A549 (cell line): ENCODE measurements around the gene NID1. TPM values are rescaled to one million over a fixed set of nuclear protein-coding genes. Genes with fewer than 3 reads are reported as not detected.

Experiments used
- ATAC-seq, 2 experiments: fragments of 200-7000 bp in 1 of 2; fragments of >200 bp in 1 of 2; cut with Nextera tagmentation in 1 of 2; cut with Tn5 transposase in 1 of 2; 3 replicates each; pipeline versions ENCODE4 v1.8.0 to v1.9.1; 2018 to 2020; ENCODE audit warnings: mild to moderate bottlenecking in 1 of 2, moderate library complexity in 1 of 2
- CTCF ChIA-PET: fragments of 300-600 bp; sonication (Branson Sonifier 250); formaldehyde crosslinking; extraction: SDS; loops from one replicate; lab custom pipeline; 2021; ENCODE audit warnings: antibody characterized with exemption, inconsistent platforms; lab: Yijun Ruan, JAX
- POLR2A ChIA-PET: fragments of 350-600 bp; formaldehyde crosslinking; extraction: SDS; loops from one replicate; lab custom pipeline; 2021; ENCODE audit warnings: antibody characterized with exemption, inconsistent platforms; lab: Yijun Ruan, JAX
- DNase-seq, 2 experiments: peaks; one replicate each; pipeline versions ENCODE4 v3.0.0 to v3.0.0-alpha.2; 2011 to 2016; ENCODE audit warnings: low read depth in 1 of 2, low spot score in 1 of 2
- FAIRE-seq: peaks from 2 replicates; lab custom pipeline; 2011; peaks lifted over from hg19 to GRCh38; lab: Jason Lieb, UNC
- H3K27ac ChIP-seq, 2 experiments: fragments of >200 bp; sonication (Bioruptor Twin); formaldehyde crosslinking; 3 replicates each; pipeline ENCODE4 v1.5.1; 2016 to 2017
- H3K4me1 ChIP-seq: fragments of >200 bp; sonication (Bioruptor Twin); formaldehyde crosslinking; 3 replicates; pipeline ENCODE4 v1.6.1; 2016
- H3K4me2 ChIP-seq: fragments of >200 bp; sonication (Bioruptor Twin); formaldehyde crosslinking; 3 replicates; pipeline ENCODE4 v1.6.1; 2016
- H3K4me3 ChIP-seq: fragments of >200 bp; sonication (Bioruptor Twin); formaldehyde crosslinking; 3 replicates; pipeline ENCODE4 v1.5.1; 2016
- H3K9me3 ChIP-seq: fragments of >200 bp; sonication (Bioruptor Twin); formaldehyde crosslinking; 3 replicates; pipeline ENCODE4 v1.6.1; 2016
- ATOH8 ChIP-seq: fragments of 250-450 bp; sonication (Bioruptor Pico); IDR thresholded peaks from 2 replicates; pipeline ENCODE4 v1.5.0; 2020; ENCODE audit warnings: low read depth, mild to moderate bottlenecking, moderate library complexity
- BHLHE40 ChIP-seq: IDR thresholded peaks from 2 replicates; pipeline ENCODE4 v1.6.1; 2012; ENCODE audit warnings: low read depth, low read length, inconsistent platforms
- CHD2 ChIP-seq: fragments of 150-350 bp; IDR thresholded peaks from 2 replicates; pipeline ENCODE4 v1.6.1; 2014; ENCODE audit warnings: low read length; ENCODE audit not compliant: partially characterized antibody
- CTCF ChIP-seq: fragments of >200 bp; sonication (Bioruptor Twin); formaldehyde crosslinking; IDR thresholded peaks from 3 replicates; pipeline ENCODE4 v1.5.1; 2016
- E2F6 ChIP-seq: IDR thresholded peaks from 2 replicates; pipeline ENCODE4 v1.6.1; 2012; ENCODE audit warnings: low read depth, borderline replicate concordance
- EHF ChIP-seq: fragments of 250-450 bp; sonication (Bioruptor Pico); IDR thresholded peaks from 2 replicates; pipeline ENCODE4 v1.5.0; 2020; ENCODE audit warnings: mild to moderate bottlenecking
- EP300 ChIP-seq, 2 experiments: fragments of >200 bp; sonication (Bioruptor Twin); formaldehyde crosslinking; IDR thresholded peaks; 2 replicates in 1 of 2; 3 replicates in 1 of 2; pipeline ENCODE4 v1.6.1; 2016 to 2017
- ESRRA ChIP-seq: fragments of 150-350 bp; IDR thresholded peaks from 2 replicates; pipeline ENCODE4 v1.6.1; 2014; ENCODE audit warnings: mild to moderate bottlenecking, low read length, borderline replicate concordance
- FOSB ChIP-seq: fragments of 250-450 bp; sonication (Bioruptor Pico); IDR thresholded peaks from 2 replicates; pipeline ENCODE4 v1.5.0; 2020; ENCODE audit warnings: mild to moderate bottlenecking, moderate library complexity
- FOSL2 ChIP-seq, 2 experiments: fragments of 450-650 bp in 1 of 2; fragments of >200 bp in 1 of 2; sonication (Bioruptor Twin) in 1 of 2; formaldehyde crosslinking; IDR thresholded peaks; 2 replicates each; pipeline versions ENCODE4 v1.5.0 to v1.6.1; 2016 to 2020; ENCODE audit warnings: mild to moderate bottlenecking in 1 of 2, moderate library complexity in 1 of 2
- HDAC2 ChIP-seq: fragments of 200-600 bp; sonication (generic); IDR thresholded peaks from 2 replicates; pipeline ENCODE4 v1.6.1; 2016
- HMGXB4 ChIP-seq: fragments of 250-450 bp; sonication (Bioruptor Pico); IDR thresholded peaks from 2 replicates; pipeline ENCODE4 v1.5.0; 2021; ENCODE audit warnings: mild to moderate bottlenecking, moderate library complexity, borderline replicate concordance
- HOXA7 ChIP-seq: fragments of 250-450 bp; sonication (Bioruptor Pico); IDR thresholded peaks from 2 replicates; pipeline ENCODE4 v1.5.0; 2020; ENCODE audit warnings: mild to moderate bottlenecking, moderate library complexity
- HOXB13 ChIP-seq: fragments of 250-450 bp; sonication (Bioruptor Pico); IDR thresholded peaks from 2 replicates; pipeline ENCODE4 v1.5.0; 2020; ENCODE audit warnings: low read depth, mild to moderate bottlenecking, moderate library complexity
- JUNB ChIP-seq: fragments of >200 bp; sonication (Bioruptor Twin); formaldehyde crosslinking; IDR thresholded peaks from 2 replicates; pipeline ENCODE4 v1.6.1; 2016
- MAFK ChIP-seq: fragments of 450-650 bp; IDR thresholded peaks from 2 replicates; pipeline ENCODE4 v1.6.1; 2014; ENCODE audit not compliant: partially characterized antibody
- MAX ChIP-seq: IDR thresholded peaks from 2 replicates; pipeline ENCODE4 v1.6.1; 2012
- NFE2L2 ChIP-seq: fragments of 150-350 bp; conservative IDR thresholded peaks from 2 replicates; pipeline ENCODE4 v1.6.1; 2014; ENCODE audit warnings: low read length
- NR3C1 ChIP-seq: fragments of >200 bp; sonication (Bioruptor Twin); formaldehyde crosslinking; IDR thresholded peaks from 3 replicates; pipeline ENCODE4 v1.6.1; 2017
- PBX3 ChIP-seq: IDR thresholded peaks from 2 replicates; pipeline ENCODE4 v1.6.1; 2012
- POLR2AphosphoS2 ChIP-seq: conservative IDR thresholded peaks from 2 replicates; pipeline ENCODE4 v1.6.1; 2012; ENCODE audit warnings: low read length, improper control_type of control experiment, inconsistent platforms
- RAD21 ChIP-seq, 2 experiments: fragments of >200 bp in 1 of 2; sonication (Bioruptor Twin) in 1 of 2; formaldehyde crosslinking in 1 of 2; IDR thresholded peaks in 1 of 2; conservative IDR thresholded peaks in 1 of 2; 2 replicates in 1 of 2; 3 replicates in 1 of 2; pipeline ENCODE4 v1.6.1; 2012 to 2018; ENCODE audit warnings: inconsistent platforms in 1 of 2
- SMC3 ChIP-seq: fragments of >200 bp; sonication (Bioruptor Twin); formaldehyde crosslinking; IDR thresholded peaks from 3 replicates; pipeline ENCODE4 v1.6.1; 2018; ENCODE audit warnings: inconsistent platforms
- ZFP36 ChIP-seq: fragments of 450-650 bp; IDR thresholded peaks from 2 replicates; pipeline ENCODE4 v1.6.1; 2014; ENCODE audit warnings: borderline replicate concordance; ENCODE audit not compliant: partially characterized antibody
- ZNF302 ChIP-seq: fragments of 250-450 bp; sonication (Bioruptor Pico); IDR thresholded peaks from 2 replicates; pipeline ENCODE4 v1.9.0; 2021; ENCODE audit warnings: inconsistent platforms, mild to moderate bottlenecking, moderate library complexity
- ZSCAN20 ChIP-seq: fragments of 250-450 bp; sonication (Bioruptor Pico); IDR thresholded peaks from 2 replicates; pipeline ENCODE4 v1.8.0; 2022; ENCODE audit warnings: mild to moderate bottlenecking, moderate library complexity
- WGBS: methylation state at CpG from one replicate; pipeline ENCODE4 v1.1.6; 2017; ENCODE audit errors: missing lambda C conversion rate; 5-methylcytosine and 5-hydroxymethylcytosine counted together
- polyA plus RNA-seq, 4 experiments: library from polyadenylated mRNA; depleted of rRNA in 3 of 4; stranded (reverse); fragments of >200 nt; fragmentation: RNase III in 1 of 4; extraction: RNeasy Plus Mini Kit Qiagen cat#74134 plus additional on column Dnase treatment in 1 of 4; gene quantifications; 2 replicates in 3 of 4; 3 replicates in 1 of 4; pipeline ENCODE4 v1.2.3, GENCODE V29; 2011 to 2017

Gene NID1
- polyA plus RNA-seq, 2 of the 4 experiments (the other 2 are of a cell fraction), result 6.8 to 10.5 TPM

- peaks cover 7% of the 10 kb centered on the region; the same call in 1 of the 3 replicates for H3K4me1 ChIP-seq
- DNase-seq (no peak), ATAC-seq (peak in 1 of 2 experiments; percentile 38; a peak in 3 of 6 replicates), FAIRE-seq (no peak)
- no peak overlapping the region for H3K4me3 ChIP-seq
- no peaks in the 10 kb centered on the region for H3K9me3 ChIP-seq
- CTCF ChIA-PET, result interaction anchor here (1.0 to 1.1 kb wide), 3 partner anchors 14 to 90 kb away, joined by 3 to 4 read pairs (median 3); no protein-coding TSS in a partner anchor
- no peak overlapping the region for H3K27ac ChIP-seq
- WGBS, result 71% methylated on average over 10 of the region's 10 CpGs
- no peak overlapping the region for H3K4me2 ChIP-seq
- POLR2A ChIA-PET, result no interaction called here
- TF ChIP-seq MAFK (no peak), CTCF (no peak), RAD21 (conservative IDR thresholded peaks at IDR 0.05 in 1 of 2, IDR thresholded peaks at IDR 0.05 in 1 of 2) (no peak), E2F6 (no peak), ATOH8 (CRISPR knock-in tag) (no peak), HOXB13 (CRISPR knock-in tag) (no peak), FOSL2 (IDR thresholded peaks at IDR 0.05) (no peak), FOSL2 (CRISPR knock-in tag; IDR thresholded peaks at IDR 0.05) (no peak), ZFP36 (no peak), EHF (CRISPR knock-in tag) (no peak), ESRRA (no peak), NR3C1 (no peak), FOSB (CRISPR knock-in tag) (no peak), PBX3 (no peak), CHD2 (no peak), ZSCAN20 (no peak), BHLHE40 (no peak), SMC3 (no peak), POLR2AphosphoS2 (no peak), ZNF302 (no peak)
Observed at GRCh38 chr1:236081546-236082227, 16.8 kb upstream of the NID1 start.

- H3K4me1 ChIP-seq, result peaks cover 7% of the 10 kb centered on the region; the same call in 1 of the 3 replicates
- no peak for ATAC-seq
- DNase-seq, result no peak
- WGBS, result 85% methylated on average over 5 of the region's 5 CpGs
- no peak for FAIRE-seq
- no peak overlapping the region for H3K4me3 ChIP-seq
- no peak overlapping the region for H3K4me2 ChIP-seq
- no peak overlapping the region for H3K27ac ChIP-seq
- H3K9me3 ChIP-seq, result no peaks in the 10 kb centered on the region
- CTCF ChIA-PET, result no interaction called here
- POLR2A ChIA-PET, result no interaction called here
- no peak for TF ChIP-seq NFE2L2
- no peak for TF ChIP-seq EP300 (IDR thresholded peaks at IDR 0.05)
- TF ChIP-seq RAD21 (conservative IDR thresholded peaks at IDR 0.05 in 1 of 2, IDR thresholded peaks at IDR 0.05 in 1 of 2), result no peak
- TF ChIP-seq PBX3, result no peak
- TF ChIP-seq HMGXB4 (CRISPR knock-in tag), result no peak
- TF ChIP-seq MAX, result no peak
- TF ChIP-seq HOXA7 (CRISPR knock-in tag), result no peak
- no peak for TF ChIP-seq HDAC2
- no peak for TF ChIP-seq JUNB
- TF ChIP-seq, all 56 proteins: peak for 0
Observed at GRCh38 chr1:236079703-236080102, 14.8 kb upstream of the NID1 start.
